Activated CD4-positive, alpha-beta T cell treated with anti-CD3 and anti-CD28 coated beads for 48 hours (primary cell): ENCODE results near the gene PSMA7.

Experiments
- DNase-seq: peaks from one replicate; pipeline ENCODE4 v3.0.0-alpha.2; 2020

PSMA7 gene

GRCh38 chr20:62135573-62136266 is 7.5 kb downstream of the PSMA7 start:
- DNase-seq: no peak

DNA sequence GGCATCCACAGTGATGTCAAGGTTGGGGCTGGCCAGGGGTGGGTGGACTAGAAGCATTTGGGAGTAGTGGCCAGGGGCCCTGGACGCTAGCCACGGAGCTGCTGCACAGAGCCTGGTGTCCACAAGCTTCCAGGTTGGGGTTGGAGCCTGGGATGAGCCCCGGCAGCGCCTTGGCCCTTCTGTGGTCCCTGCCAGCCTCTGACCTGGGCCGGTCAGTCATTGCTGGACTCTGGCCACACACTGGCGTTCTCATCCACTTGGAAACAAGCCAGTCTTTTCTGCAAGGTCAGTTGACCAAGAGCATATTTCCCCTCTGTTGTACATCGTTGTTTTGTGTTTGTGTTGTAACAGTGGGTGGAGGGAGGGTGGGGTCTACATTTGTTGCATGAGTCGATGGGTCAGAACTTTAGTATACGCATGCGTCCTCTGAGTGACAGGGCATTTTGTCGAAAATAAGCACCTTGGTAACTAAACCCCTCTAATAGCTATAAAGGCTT is 8.4 kb downstream of the PSMA7 start:
- no peak for DNase-seq

DNA sequence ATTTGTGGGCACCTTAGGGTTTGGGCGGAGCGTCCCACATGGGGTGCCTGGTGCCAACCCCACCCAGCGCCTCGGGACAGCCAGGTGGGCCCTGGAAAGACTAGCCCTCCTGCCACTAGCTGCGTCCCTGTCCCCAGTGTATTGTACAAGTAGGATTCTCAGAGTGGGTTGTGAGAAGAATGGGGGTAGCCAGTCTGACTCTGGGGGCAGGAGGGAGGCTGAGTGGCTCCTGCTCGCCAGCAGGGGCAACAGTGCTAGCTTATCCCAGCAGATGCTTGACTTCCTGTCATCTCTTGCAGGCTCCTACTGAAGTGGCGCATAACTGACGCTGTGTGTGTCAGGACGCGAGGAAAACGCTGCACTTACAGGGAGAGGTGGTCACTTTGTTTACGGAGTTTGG is 9.3 kb downstream of the PSMA7 start:
- no peak for DNase-seq

DNA sequence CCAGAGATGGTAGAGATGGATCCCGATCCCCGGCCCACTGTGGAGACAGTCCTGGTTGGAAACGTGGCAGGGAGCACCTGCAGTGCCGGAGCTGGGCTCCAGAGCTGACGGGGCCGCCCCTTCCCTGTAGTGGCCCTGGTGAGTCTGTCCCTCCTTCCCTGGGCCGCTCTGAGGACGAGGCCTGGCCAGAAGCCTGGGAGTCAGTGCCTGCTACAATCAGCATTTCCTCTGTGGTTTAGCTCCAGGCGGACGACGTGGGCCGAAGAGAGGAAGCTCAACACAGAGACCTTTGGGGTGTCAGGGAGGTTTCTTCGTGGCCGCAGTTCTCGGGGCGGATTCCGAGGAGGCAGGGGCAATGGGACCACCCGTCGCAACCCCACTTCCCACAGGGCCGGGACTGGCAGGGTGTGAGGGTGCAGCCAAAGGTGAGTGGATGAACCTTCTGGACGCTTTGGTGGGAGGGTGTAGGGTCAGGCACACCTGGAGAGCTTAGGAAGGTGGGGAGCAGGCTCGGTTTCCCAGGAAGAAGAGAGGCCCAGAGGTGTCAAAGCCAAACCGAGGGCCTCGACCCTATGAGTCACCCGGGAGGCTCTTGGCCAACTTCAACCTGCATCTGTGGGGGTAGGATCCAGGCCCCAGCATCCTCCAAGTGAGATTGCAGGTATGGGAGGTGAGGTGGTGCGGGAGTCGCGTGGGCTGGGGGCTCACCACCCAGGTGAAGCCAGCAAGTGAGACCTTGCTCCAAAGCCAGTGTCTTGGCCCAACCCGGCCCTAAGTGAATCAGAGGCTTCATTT is 9.9 kb downstream of the PSMA7 start:
- DNase-seq: no peak

- DNase-seq: no peak
Observed at GRCh38 chr20:62132421-62132820, 10.8 kb downstream of the PSMA7 start.

GRCh38 chr20:62131560-62132320 is 11.5 kb downstream of the PSMA7 start:
- no peak for DNase-seq

- no peak for DNase-seq
Observed at GRCh38 chr20:62129731-62130531, 13.3 kb downstream of the PSMA7 start.

- DNase-seq: no peak
Observed at GRCh38 chr20:62128502-62128901, 14.7 kb downstream of the PSMA7 start.

- DNase-seq: no peak
Observed at GRCh38 chr20:62127799-62128198, 15.4 kb downstream of the PSMA7 start.

- DNase-seq: no peak
Observed at GRCh38 chr20:62126141-62126540, 17.1 kb downstream of the PSMA7 start.

- no peak for DNase-seq
Observed at GRCh38 chr20:62123450-62124118, 19.6 kb downstream of the PSMA7 start.

DNA sequence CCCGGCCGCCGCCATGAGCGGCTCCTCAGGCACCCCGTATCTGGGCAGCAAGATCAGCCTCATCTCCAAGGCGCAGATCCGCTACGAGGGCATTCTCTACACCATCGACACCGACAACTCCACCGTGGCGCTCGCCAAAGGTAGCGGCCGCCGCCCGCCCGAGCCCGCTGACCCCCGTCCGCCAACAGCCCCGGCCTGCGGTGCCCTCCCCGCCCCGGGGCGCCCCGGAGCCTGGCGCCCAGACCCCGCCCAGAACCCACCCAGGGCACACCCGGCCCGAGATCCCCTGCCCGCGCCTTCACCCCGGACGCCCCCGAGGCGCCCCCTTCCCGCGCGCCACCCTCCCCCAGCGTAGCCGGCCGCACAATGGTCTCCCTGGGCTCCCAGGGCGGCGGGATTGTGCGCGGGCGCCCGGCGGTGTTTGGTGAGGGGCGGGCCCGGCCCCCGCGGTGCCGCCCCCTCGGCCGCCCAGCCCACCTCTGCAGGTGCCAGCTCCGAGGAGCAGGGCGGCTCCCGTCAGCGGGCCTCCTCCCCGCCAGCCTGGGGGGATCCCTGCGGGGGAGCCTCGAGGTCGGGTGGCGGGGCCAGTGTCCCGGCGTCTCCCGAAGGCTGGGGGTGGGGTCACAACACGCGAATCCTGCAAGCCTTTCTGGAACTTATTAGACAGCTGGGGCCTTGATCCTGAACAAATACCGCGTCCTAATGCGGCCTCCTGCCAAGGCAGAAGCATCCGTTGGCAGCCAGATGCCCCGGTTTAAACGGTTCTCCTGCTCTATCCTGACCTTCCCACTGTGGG is 20.3 kb downstream of the PSMA7 start:
- DNase-seq: peak; percentile 31

- DNase-seq: peak; percentile 97
Observed at GRCh38 chr20:62121776-62122653, 21.2 kb downstream of the PSMA7 start, which contains the start of gene LSM14B. Gene LSM14B (plus strand): TSS chr20:62122475. CDS start chr20:62122667, 192 bp downstream.

DNA sequence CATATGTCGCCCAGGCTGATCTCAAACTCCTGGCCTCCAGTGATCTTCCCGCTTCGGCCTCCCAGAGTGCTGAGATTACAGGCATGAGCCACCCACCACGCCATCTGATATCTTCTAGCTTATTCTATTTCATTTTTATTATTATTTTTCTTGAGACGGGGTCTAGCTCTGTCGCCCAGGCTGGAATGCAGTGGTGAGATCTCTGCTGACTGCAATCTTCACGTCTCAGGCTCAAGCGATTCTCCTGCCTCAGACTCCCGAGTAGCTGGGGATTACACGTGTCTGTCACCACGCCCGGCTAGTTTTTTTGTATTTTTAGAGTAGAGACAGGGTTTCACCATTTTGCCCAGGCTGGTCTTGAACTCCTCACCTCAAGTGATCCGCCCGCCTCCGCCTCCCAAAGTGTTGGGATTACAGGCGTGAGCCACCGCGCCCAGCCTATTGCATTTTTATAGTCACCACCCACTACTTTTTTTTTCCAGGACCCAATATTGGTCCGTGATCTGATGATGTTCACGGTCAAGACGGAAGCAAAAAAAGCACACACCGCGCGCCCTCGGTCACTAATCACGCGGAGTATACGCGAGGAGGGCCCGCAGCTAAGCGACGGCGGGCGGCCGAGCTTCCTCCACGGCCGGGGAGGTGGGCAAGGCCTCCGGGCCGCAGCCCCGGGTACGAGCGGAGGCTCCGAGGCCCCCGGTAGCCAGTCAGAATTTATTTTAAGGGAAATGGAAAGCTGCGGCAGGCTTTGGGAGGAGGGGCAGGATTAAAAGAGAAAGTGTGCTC is 22.0 kb downstream of the PSMA7 start:
- DNase-seq: peak; percentile 57

DNA sequence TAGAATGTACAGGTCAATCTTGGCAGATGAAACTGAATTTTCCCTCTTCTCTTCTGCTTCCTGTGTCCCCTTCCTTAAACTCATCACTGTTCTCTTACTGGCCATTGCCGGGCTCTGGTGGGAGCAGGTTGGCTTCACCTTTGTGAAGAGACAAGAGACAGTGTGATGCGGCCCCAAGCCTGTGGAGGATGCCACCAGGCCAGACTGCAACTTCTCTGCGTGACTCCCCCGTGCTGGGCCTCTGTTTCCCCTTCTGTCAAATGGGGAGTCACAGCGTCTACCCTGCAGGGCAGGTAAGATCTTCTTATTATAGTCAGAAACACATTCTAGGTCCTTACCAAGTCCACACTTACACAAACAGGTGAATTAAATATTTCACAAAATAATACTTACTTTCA is 22.8 kb downstream of the PSMA7 start:
- DNase-seq: no peak

GRCh38 chr20:62119591-62120364 is 23.4 kb downstream of the PSMA7 start:
- DNase-seq: no peak

GRCh38 chr20:62119115-62119514 is 24.1 kb downstream of the PSMA7 start:
- DNase-seq: no peak
